Activated effector memory CD4-positive, alpha-beta T cell treated with anti-CD3 and anti-CD28 coated beads, Interleukin-2, amount 50 U/mL, for 16 hours (primary cell): Measurements from ENCODE around the gene LCN9.

ENCODE experiments used
- DNase-seq: peaks from one replicate; pipeline ENCODE4 v3.0.0-alpha.2; 2020

LCN9 gene

DNA sequence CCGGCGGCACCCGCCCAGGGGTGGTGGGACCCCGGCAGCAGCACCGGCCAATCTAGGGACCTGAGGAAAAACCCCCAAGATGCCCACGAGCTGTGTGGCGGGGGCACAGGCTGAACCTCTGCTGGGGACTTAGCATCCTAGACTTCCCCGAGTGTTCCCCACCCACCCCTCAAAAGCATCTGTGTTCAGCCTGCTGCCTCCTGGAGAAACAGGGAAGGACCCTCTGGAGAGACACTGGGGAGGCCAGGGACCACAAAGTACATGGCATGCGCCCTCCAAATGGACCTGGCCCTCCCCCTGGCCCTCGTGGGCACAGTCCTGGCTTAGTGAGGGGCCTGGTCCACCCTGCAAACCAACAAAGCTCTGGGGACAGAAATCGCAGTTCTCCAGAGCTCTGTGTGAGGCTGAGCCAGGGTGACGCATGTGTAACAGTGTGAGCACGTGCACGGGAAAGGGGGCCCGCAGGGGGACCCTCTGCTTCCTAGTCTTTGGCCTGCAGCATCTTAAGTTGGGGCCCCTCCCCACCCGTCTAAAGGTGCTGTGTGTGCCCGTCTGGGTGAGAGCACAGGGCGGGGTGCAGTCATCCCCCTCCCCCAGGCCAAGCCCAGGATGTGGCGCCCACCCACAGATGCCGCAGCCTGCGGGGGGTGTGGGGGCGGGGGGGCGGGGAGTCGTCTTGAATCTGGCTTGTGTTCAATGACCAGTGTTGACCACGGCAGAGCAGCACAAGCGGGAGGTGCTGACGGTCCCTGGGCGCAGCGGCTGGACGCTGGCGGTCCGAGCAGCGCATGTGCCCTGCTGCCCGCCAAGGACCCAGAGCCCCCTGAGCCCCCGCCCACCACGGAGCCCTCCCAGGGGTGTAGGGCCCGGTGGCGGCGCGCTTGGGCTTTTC is 38.2 kb downstream of the LCN9 start:
- DNase-seq = peak; percentile 65

- DNase-seq = peak; percentile 85
Measured at GRCh38 chr9:135701959-135702721, 39.0 kb downstream of the LCN9 start, which contains the start of gene KCNT1. Gene KCNT1, plus strand, starts transcription at chr9:135702185. Its CDS starts 74 bp downstream, at chr9:135702259.

GRCh38 chr9:135703726-135704125 is 40.6 kb downstream of the LCN9 start:
- DNase-seq = no peak

DNA sequence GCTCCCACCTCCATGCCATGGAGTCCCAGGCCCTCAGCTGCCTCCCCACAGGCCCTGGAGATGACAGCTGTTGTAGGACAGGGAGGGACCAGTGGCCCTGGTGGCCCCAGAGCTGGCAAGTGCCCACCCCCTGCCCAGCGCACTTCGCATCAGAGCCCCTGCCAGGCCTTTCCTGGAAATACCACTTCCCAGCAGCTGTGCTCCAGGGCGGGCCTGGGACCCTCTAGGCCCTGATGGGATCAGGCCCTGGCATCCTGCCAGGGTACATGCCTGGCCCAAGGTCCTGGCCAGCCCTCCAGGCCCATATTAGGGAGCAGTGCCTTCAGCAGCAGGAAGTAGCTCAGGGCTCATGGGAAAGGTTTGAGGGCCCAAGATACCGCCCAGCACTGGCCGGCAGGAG is 41.4 kb downstream of the LCN9 start:
- no peak for DNase-seq

DNA sequence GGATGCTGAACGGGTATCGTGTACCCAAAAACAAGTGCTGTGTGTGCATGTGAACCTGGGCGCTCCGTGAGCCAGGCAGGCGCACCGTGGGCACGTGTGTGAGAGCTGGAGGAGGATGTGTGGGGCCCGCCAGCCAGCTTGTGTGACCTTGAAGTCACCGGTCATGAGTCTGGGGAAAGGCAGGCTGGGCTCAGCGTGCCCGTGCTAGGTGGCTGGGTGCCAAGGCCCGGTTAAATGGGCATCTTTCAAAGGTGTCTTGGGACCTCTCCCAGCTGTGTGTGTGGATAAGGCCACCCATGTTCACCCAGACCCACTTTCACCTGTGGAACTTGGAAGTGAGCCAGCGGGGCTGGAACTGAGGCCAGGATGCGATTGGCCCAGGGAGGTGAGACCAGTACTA is 42.3 kb downstream of the LCN9 start:
- no peak for DNase-seq

DNA sequence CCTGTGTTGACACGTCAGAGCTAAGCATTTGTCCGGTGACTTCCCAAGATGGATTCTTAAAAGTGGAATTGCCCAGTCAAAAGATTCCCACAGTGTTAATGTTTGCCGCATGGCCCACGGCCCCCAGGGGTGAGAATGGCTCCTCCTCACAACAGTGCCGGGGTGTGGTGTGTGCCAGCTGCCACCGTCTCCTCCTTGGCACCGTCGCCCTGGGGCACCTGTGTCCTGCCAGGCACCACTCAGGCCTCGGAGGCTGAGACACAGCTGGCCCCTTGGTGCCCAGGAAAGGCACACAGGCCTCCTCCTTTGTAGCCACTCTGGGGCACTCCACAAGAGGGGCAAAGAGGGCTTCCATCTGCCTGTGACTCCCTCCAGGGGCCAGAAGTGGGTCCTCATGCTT is 43.2 kb downstream of the LCN9 start:
- no peak for DNase-seq

GRCh38 chr9:135707252-135708138 is 44.4 kb downstream of the LCN9 start:
- DNase-seq = no peak

DNA sequence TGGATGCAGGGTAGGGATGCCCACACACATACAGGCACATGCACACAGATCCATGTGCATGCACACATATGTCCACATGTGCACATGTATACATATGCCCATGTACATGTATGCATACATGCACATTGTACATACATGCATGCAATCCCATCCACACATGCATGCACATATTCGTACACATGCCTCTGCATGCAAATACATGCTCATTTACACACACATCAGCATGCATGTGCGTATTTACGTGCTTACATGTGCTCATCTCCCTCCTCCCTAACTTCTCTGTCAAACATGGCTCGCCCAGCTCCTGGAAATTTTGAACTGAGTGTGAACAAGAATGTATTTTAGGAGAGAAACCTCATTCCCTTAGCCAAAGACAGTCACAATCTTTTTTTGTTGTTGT is 45.1 kb downstream of the LCN9 start:
- no peak for DNase-seq

GRCh38 chr9:135711391-135711790 is 48.3 kb downstream of the LCN9 start:
- DNase-seq = no peak

- no peak for DNase-seq
Measured at GRCh38 chr9:135711881-135712280, 48.8 kb downstream of the LCN9 start.

GRCh38 chr9:135712613-135713295 is 49.6 kb downstream of the LCN9 start:
- no peak for DNase-seq

DNA sequence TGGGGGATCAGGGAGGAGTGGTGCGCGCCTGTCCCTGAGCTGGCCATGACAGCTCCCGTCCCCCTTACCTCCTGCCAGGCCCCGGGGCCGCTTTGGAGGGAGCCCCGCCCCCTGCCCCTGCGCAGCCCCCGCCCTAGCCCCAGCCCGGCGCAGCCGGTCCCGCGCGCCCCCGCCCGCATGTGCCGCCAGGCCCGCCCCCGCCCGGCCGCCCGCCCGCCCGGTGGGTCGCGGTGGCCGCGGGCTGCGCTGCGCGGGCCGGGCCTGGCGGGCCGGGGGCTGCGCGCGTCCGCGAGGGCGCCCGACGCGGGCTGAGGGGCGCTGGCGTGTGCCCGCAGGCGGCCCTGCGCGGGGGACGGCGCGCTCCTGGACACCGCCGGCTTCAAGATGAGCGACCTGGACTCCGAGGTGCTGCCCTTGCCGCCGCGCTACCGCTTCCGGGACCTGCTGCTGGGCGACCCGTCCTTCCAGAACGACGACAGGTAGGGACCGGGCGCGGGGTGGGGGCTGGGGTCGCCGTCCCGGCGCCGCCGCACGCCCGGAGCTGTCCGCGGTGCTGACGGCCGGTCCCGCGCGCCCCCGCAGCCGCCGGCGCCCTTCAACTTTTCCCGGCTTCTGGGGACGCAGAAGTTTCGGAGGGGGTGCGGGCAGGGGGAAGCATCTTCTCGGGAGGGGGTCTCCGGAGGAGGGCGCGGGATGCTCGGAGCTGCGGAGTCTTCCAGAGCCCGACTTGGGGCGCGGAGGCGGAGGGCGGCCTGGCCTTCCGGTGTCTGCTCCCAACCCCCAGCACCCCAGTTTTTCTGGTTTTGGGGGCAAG is 51.3 kb downstream of the LCN9 start:
- DNase-seq = no peak

DNA sequence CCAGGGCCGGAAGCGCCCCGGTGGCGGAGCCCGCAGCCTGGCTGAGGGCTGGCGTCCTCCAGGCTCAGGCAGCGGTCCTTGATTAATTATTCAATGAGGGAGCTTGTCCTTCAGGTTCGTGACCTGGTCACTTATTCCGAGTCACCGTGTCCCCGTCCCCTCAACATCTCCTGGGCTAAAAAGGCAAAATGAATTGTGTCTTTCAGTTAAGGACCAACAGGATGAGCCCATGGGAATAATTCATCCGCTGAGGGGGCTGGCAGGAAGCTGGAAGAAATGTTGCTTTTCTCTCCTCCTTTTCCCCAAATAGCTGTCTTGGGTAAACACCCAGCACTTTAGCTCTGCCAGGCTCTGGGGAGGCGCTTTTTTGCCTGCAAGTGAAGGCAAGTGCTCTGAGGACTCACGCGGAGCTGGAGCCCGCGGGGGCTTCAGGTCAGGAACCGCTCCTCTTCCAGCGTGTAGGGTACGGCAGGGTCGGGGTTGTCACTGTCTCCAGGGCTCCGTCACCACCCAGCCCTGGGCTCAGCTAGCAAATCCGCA is 52.0 kb downstream of the LCN9 start:
- DNase-seq = no peak

DNA sequence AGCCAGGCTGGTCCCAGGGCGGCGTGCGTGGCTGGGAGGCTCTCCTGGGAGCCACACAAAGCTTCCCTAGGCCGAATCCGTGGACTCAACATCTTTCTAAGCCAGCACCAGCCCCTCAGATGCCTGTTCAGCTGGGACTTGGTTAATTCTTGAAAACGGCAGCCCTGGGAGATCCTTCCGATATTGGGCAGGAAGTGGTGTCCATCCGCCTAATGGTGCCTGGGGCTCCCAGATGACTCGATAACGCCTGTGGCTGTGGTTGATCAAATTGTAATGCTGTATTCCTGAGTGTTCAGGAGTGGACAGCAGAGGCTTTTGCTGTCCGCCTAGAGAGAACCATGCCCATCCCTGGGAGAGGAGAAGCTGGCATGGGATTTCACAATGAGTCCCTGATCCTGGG is 52.9 kb downstream of the LCN9 start:
- DNase-seq = no peak
